Spleen (tissue), 7 donors: ENCODE data around the gene SPATA3.

Source experiments
- CTCF ChIP-seq, 11 experiments: fragments of 200-600 bp in 7 of 11; fragments of 450-650 bp in 4 of 11; sonication (generic) in 4 of 11; IDR thresholded peaks in 8 of 11; conservative IDR thresholded peaks in 3 of 11; 1 replicate in 7 of 11; 2 replicates in 4 of 11; pipeline versions ENCODE4 v1.4.0 to v1.8.0; 2016 to 2021; ENCODE audit warnings: antibody characterized with exemption in 11 of 11, inconsistent platforms in 4 of 11, mild to moderate bottlenecking in 1 of 11
- POLR2A ChIP-seq, 3 donors: fragments of 450-650 bp; IDR thresholded peaks; one replicate each; pipeline ENCODE4 v1.5.1; 2017; ENCODE audit warnings: antibody characterized with exemption in 3 of 3, mild to moderate bottlenecking in 1 of 3
- POLR2AphosphoS5 ChIP-seq, 3 donors: sonication (generic); formaldehyde crosslinking; IDR thresholded peaks; one replicate each; pipeline ENCODE4 v1.5.1; 2017; ENCODE audit warnings: antibody characterized with exemption in 3 of 3
- donor health status: DM: no; HTN: no; CAD: no; lungs with moderate emphysema.
- donor health status: DM: no; HTN: no; CAD: no.
- donor health status: DM: no; HTN: no; CAD: no.

- TF ChIP-seq CTCF (IDR thresholded peaks at IDR 0.05 in 8 of 11, conservative IDR thresholded peaks at IDR 0.05 in 3 of 11) (no peak), POLR2AphosphoS5 (IDR thresholded peaks at IDR 0.05) (no peak), POLR2A (IDR thresholded peaks at IDR 0.05) (no peak)
Measured at GRCh38 chr2:230975927-230976326, 20.0 kb upstream of the SPATA3 start.
